Stimulated activated CD4-positive, alpha-beta T cell treated with anti-CD3 and anti-CD28 coated beads, Interleukin-2, amount 100 ng/mL, for 4 hours (primary cell): ENCODE measurements around the gene CRLF3.
"Not testable (repeated sequence)": the region's sequence is repeated elsewhere in the genome, so short reads cannot be mapped to it uniquely, and the experiment has no call there.

Experiments used
- DNase-seq: peaks from one replicate; pipeline ENCODE4 v3.0.0-alpha.2; 2020; ENCODE audit warnings: low read depth

The CRLF3 gene

DNA sequence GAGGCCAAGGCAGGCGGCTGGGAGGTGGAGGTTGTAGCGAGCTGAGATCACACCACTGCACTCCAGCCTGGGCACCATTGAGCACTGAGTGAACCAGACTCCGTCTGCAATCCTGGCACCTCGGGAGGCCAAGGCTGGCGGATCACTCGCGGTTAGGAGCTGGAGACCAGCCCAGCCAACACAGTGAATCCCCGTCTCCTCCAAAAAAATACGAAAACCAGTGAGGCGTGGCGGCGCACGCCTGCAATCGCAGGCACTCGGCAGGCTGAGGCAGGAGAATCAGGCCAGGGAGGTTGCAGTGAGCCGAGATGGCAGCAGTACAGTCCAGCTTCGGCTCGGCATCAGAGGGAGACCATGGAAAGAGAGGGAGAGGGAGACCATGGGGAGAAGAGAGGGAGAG is 88.1 kb downstream of the CRLF3 start:
- not testable (repeated sequence) for DNase-seq

- DNase-seq: not testable (repeated sequence)
These were observed 88.8 kb downstream of the CRLF3 start for GRCh38 chr17:30735644-30736043.

DNA sequence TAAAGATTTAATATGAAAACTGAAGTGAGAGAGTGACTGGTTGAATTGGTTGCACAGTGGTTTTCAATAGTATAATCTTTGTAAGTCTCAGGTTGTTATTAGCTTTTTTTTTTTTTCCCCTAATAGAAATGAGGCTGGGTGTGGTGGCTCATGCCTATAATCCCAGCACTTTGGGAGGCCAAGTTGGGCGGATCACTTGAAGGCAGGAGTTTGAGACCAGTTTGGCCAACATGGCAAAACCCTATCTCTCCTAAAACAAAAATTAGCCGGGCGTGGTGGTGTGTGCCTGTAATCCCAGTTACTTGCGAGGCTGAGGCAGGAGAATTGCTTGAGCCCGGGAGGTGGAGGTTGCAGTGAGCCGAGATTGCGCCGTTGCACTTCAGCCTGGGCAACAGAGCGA is 89.3 kb downstream of the CRLF3 start:
- DNase-seq: not testable (repeated sequence)

- DNase-seq: not testable (repeated sequence)
These were observed 90.3 kb downstream of the CRLF3 start for GRCh38 chr17:30734153-30734552.
